ENCODE results near the gene SCARB2. TPM values are rescaled to one million over a fixed set of nuclear protein-coding genes. Genes with fewer than 3 reads are reported as not detected.

The SCARB2 gene
- total RNA-seq, 1 experiment from 2014 or later = 51.3 TPM

DNA sequence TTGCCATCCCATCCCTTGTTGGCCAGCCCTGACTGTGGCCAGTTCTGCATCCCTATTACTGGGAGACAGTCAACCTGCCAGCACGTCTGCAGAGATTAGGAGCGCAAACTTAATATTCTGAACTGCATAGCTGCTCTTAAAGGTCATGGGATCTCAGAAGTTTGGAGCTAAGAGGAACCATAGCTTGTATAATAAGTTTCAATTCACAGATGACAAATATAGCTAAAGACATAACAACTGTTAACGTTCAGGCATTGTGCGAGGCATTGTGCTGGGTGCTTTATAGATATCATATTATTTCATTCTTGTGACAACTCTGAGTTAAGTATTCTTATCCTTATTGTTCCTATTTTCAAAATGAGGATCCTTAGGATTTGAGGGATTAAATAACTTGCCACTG, 3.7 kb downstream of the SCARB2 start:
- intact Hi-C loops (cut with micrococcal nuclease) = no loop called here
- Histone ChIP-seq H4K20me1 (ENCODE audit: insufficient read depth) (no peaks in the 10 kb centered on the region), H3K4me3 (replicated peaks in 1 of 2; ENCODE audit: low read depth in 1 of 2, low read length in 2 of 2) (no peak overlapping the region), H2AFZ (ENCODE audit: low read depth, low read length, poor library complexity, severe bottlenecking) (no peak overlapping the region), H3K79me2 (ENCODE audit: insufficient read depth, low read length) (peaks cover 73% of the 10 kb centered on the region), H3K27me3 (ENCODE audit: insufficient read depth, low read length) (no peaks in the 10 kb centered on the region), H3K9me3 (ENCODE audit: control insufficient read depth in 1 of 2, insufficient read depth in 1 of 2, low read depth in 1 of 2, low read length in 2 of 2) (no peaks in the 10 kb centered on the region), H3K4me2 (ENCODE audit: low read length) (no peak overlapping the region), H3K27ac (ENCODE audit: low read depth, low read length) (no peak overlapping the region), H3K4me1 (ENCODE audit: control insufficient read depth in 1 of 2, insufficient read depth in 2 of 2, low read length in 2 of 2) (peaks cover 14 to 31% of the 10 kb centered on the region in 2 experiments; a peak in 3 of 4 replicates), H3K36me3 (ENCODE audit: control insufficient read depth in 1 of 2, insufficient read depth in 2 of 2, low read length in 2 of 2) (no peaks in the 10 kb centered on the region), H3K9ac (ENCODE audit: low read length) (no peak overlapping the region), H3K9me2 (ENCODE audit: insufficient read depth) (no peaks in the 10 kb centered on the region)
- POLR2A ChIA-PET = no interaction called here
- DNase-seq (ENCODE audit: low read depth, low spot score) = no peak
- BruUV-seq (replicated peaks) = no TSS peak
- CTCF ChIA-PET = interaction anchor here (0.6 kb wide), 1 partner anchor 10 kb away, joined by 3 read pairs; no protein-coding TSS in a partner anchor
- TF ChIP-seq POLR2AphosphoS5 (IDR thresholded peaks at IDR 0.05; ENCODE audit: low read depth, low read length) (no peak), RAD21 (IDR thresholded peaks at IDR 0.05; ENCODE audit: low read depth) (no peak), ZFX (IDR thresholded peaks at IDR 0.05) (no peak)
- TF ChIP-seq, protein P1, sequence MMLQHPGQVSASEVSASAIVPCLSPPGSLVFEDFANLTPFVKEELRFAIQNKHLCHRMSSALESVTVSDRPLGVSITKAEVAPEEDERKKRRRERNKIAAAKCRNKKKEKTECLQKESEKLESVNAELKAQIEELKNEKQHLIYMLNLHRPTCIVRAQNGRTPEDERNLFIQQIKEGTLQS (IDR thresholded peaks at IDR 0.05) = no peak
- RAD21 ChIA-PET (ENCODE audit: low non-redundant PET in 1 of 2, low total read pairs in 2 of 2, uncharacterized antibody in 2 of 2, unreplicated experiment in 2 of 2) = no interaction called here
- ATAC-seq = no peak

DNA sequence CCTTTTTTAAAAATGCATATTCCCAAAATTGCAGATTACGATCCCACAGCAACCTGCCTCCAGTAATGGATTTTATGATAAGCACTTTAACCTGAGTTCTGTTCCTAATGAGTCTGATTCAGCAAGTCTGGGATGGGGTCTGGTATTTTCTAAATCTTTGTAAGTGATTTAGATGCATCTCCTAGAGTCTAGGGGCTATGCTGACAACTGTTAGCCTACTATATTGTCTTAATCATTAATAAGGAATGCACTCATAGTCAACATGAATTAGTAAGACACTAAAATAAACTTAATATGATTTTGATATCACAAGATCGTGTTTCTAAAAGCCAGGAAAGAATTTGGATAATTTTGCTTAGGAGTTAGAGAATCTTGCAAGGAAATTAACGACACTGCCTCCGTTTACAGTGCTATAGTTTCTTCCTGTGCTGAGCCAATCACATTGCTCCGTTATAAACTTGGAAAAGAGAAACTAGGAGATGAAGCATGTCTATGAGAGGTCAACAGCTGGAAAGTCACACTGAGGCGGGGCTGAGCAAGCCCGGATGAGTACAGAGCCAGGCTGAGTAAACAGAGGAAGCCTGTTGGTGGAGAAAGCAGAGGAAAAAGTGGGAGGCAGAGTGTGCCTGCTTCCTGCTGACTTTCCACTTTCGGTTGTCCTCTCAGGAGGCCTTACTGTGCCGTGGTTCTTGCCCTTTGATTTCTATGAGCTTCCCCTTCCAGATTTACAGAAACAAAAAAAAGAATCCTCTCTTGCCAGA, 5.4 kb downstream of the SCARB2 start:
- Histone ChIP-seq H3K27ac (ENCODE audit: low read depth, low read length) (no peak overlapping the region), H3K27me3 (ENCODE audit: insufficient read depth, low read length) (no peaks in the 10 kb centered on the region), H3K4me3 (replicated peaks in 1 of 2; ENCODE audit: low read depth in 1 of 2, low read length in 2 of 2) (no peak overlapping the region), H3K4me1 (ENCODE audit: control insufficient read depth in 1 of 2, insufficient read depth in 2 of 2, low read length in 2 of 2) (peaks cover 7 to 19% of the 10 kb centered on the region in 2 experiments; a peak in 3 of 4 replicates), H3K9me3 (ENCODE audit: control insufficient read depth in 1 of 2, insufficient read depth in 1 of 2, low read depth in 1 of 2, low read length in 2 of 2) (no peaks in the 10 kb centered on the region), H3K9ac (ENCODE audit: low read length) (no peak overlapping the region), H3K9me2 (ENCODE audit: insufficient read depth) (no peaks in the 10 kb centered on the region), H2AFZ (ENCODE audit: low read depth, low read length, poor library complexity, severe bottlenecking) (no peak overlapping the region), H3K79me2 (ENCODE audit: insufficient read depth, low read length) (peaks cover 77% of the 10 kb centered on the region), H4K20me1 (ENCODE audit: insufficient read depth) (no peaks in the 10 kb centered on the region), H3K4me2 (ENCODE audit: low read length) (no peak overlapping the region), H3K36me3 (ENCODE audit: control insufficient read depth in 1 of 2, insufficient read depth in 2 of 2, low read length in 2 of 2) (no peaks in the 10 kb centered on the region)
- RAD21 ChIA-PET (ENCODE audit: low non-redundant PET in 1 of 2, low total read pairs in 2 of 2, uncharacterized antibody in 2 of 2, unreplicated experiment in 2 of 2) = no interaction called here
- DNase-seq (ENCODE audit: low read depth, low spot score) (no peak), ATAC-seq (no peak)
- CTCF ChIA-PET = no interaction called here
- POLR2A ChIA-PET = no interaction called here
- no TSS peak for BruUV-seq (replicated peaks)
- intact Hi-C loops (cut with micrococcal nuclease) = no loop called here
- TF ChIP-seq ZNF274 (IDR thresholded peaks at IDR 0.05; ENCODE audit: low read depth, low read length) (no peak), EZH2 (IDR thresholded peaks at IDR 0.05) (no peak), ELF1 (IDR thresholded peaks at IDR 0.05; ENCODE audit: borderline replicate concordance, low read depth) (no peak), CEBPB (IDR thresholded peaks at IDR 0.05; ENCODE audit: low read depth) (no peak), EGR1 (IDR thresholded peaks at IDR 0.05; ENCODE audit: low read depth) (no peak)
- TF ChIP-seq, protein P2, sequence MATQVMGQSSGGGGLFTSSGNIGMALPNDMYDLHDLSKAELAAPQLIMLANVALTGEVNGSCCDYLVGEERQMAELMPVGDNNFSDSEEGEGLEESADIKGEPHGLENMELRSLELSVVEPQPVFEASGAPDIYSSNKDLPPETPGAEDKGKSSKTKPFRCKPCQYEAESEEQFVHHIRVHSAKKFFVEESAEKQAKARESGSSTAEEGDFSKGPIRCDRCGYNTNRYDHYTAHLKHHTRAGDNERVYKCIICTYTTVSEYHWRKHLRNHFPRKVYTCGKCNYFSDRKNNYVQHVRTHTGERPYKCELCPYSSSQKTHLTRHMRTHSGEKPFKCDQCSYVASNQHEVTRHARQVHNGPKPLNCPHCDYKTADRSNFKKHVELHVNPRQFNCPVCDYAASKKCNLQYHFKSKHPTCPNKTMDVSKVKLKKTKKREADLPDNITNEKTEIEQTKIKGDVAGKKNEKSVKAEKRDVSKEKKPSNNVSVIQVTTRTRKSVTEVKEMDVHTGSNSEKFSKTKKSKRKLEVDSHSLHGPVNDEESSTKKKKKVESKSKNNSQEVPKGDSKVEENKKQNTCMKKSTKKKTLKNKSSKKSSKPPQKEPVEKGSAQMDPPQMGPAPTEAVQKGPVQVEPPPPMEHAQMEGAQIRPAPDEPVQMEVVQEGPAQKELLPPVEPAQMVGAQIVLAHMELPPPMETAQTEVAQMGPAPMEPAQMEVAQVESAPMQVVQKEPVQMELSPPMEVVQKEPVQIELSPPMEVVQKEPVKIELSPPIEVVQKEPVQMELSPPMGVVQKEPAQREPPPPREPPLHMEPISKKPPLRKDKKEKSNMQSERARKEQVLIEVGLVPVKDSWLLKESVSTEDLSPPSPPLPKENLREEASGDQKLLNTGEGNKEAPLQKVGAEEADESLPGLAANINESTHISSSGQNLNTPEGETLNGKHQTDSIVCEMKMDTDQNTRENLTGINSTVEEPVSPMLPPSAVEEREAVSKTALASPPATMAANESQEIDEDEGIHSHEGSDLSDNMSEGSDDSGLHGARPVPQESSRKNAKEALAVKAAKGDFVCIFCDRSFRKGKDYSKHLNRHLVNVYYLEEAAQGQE (IDR thresholded peaks at IDR 0.05; ENCODE audit: low read depth) = no peak
- TF ChIP-seq, protein P3, sequence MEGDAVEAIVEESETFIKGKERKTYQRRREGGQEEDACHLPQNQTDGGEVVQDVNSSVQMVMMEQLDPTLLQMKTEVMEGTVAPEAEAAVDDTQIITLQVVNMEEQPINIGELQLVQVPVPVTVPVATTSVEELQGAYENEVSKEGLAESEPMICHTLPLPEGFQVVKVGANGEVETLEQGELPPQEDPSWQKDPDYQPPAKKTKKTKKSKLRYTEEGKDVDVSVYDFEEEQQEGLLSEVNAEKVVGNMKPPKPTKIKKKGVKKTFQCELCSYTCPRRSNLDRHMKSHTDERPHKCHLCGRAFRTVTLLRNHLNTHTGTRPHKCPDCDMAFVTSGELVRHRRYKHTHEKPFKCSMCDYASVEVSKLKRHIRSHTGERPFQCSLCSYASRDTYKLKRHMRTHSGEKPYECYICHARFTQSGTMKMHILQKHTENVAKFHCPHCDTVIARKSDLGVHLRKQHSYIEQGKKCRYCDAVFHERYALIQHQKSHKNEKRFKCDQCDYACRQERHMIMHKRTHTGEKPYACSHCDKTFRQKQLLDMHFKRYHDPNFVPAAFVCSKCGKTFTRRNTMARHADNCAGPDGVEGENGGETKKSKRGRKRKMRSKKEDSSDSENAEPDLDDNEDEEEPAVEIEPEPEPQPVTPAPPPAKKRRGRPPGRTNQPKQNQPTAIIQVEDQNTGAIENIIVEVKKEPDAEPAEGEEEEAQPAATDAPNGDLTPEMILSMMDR (IDR thresholded peaks at IDR 0.05 in 2 of 3, conservative IDR thresholded peaks at IDR 0.05 in 1 of 3; ENCODE audit: borderline replicate concordance in 1 of 3, insufficient read depth in 1 of 3, low read depth in 2 of 3, low read length in 2 of 3) = no peak
- TF ChIP-seq, protein P4, sequence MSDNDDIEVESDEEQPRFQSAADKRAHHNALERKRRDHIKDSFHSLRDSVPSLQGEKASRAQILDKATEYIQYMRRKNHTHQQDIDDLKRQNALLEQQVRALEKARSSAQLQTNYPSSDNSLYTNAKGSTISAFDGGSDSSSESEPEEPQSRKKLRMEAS (IDR thresholded peaks at IDR 0.05) = no peak

All from HCT116 (cell line).